ENCODE data around the gene ACOT4.

DNA sequence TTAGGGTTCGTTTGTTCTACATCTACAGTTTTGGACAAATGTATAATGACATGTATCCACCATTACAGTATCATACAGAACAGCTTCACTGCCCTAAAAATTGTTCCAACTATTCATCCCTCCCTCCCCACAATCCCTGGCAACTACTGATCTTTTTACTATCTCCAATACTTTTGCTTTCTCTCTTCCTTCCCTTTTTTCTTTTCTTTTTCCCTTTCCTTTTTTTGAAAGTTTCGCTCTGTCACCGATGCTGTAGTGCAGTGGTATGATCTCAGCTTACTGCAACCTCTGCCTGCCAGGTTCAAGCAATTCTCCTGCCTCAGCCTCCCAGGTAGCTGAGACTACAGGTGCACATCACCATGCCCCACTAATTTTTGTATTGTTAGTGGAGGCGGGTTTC, 2.6 kb upstream of the ACOT4 start:
- TF ChIP-seq POLR2A (IDR thresholded peaks at IDR 0.05), result no peak
- TF ChIP-seq, protein P1, sequence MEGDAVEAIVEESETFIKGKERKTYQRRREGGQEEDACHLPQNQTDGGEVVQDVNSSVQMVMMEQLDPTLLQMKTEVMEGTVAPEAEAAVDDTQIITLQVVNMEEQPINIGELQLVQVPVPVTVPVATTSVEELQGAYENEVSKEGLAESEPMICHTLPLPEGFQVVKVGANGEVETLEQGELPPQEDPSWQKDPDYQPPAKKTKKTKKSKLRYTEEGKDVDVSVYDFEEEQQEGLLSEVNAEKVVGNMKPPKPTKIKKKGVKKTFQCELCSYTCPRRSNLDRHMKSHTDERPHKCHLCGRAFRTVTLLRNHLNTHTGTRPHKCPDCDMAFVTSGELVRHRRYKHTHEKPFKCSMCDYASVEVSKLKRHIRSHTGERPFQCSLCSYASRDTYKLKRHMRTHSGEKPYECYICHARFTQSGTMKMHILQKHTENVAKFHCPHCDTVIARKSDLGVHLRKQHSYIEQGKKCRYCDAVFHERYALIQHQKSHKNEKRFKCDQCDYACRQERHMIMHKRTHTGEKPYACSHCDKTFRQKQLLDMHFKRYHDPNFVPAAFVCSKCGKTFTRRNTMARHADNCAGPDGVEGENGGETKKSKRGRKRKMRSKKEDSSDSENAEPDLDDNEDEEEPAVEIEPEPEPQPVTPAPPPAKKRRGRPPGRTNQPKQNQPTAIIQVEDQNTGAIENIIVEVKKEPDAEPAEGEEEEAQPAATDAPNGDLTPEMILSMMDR (IDR thresholded peaks at IDR 0.05), result no peak
- TF ChIP-seq EP300 (IDR thresholded peaks at IDR 0.05), result no peak

Measured in ovary (tissue), 3 donors.